B cell (primary cell): ENCODE results near the gene CAPN12. TPM values are rescaled to one million over a fixed set of nuclear protein-coding genes. Genes with fewer than 3 reads are reported as not detected.

ENCODE experiments used
- ATAC-seq: fragments of 200-7000 bp; cut with Tn5 transposase; one replicate; pipeline ENCODE4 v1.10.0; 2021; ENCODE audit warnings: low read depth, mild to moderate bottlenecking, moderate number of reproducible peaks, moderate library complexity
- CTCF ChIA-PET: fragments of 350-600 bp; sonication (Branson Sonifier 250); formaldehyde crosslinking; loops from one replicate; lab custom pipeline; 2021; ENCODE audit warnings: antibody characterized with exemption, inconsistent platforms; lab: Charles Lee
- POLR2A ChIA-PET: fragments of 350-600 bp; sonication (Branson Sonifier 250); formaldehyde crosslinking; loops from one replicate; lab custom pipeline; 2021; ENCODE audit warnings: antibody characterized with exemption; lab: Charles Lee
- DNase-seq: peaks from one replicate; pipeline ENCODE4 v3.0.0; 2013
- H2AFZ ChIP-seq: 2 replicates; pipeline ENCODE4 v1.6.1; 2012; ENCODE audit warnings: mild to moderate bottlenecking, low read depth, low read length; ENCODE audit not compliant: insufficient read depth, poor library complexity, severe bottlenecking
- H3K27ac ChIP-seq, 2 donors: 1 replicate in 1 of 2; 2 replicates in 1 of 2; pipeline ENCODE4 v1.5.1; 2012 to 2013; ENCODE audit warnings: low read length in 2 of 2, mild to moderate bottlenecking in 2 of 2, moderate library complexity in 1 of 2
- H3K27me3 ChIP-seq, 4 experiments: fragments of 200-600 bp in 1 of 4; sonication (generic) in 1 of 4; replicated peaks in 1 of 4; 1 replicate in 2 of 4; 2 replicates in 2 of 4; pipeline versions ENCODE4 v1.6.1 to v1.7.0; 2013 to 2016; ENCODE audit warnings: low read length in 3 of 4, mild to moderate bottlenecking in 2 of 4, mixed read lengths in 1 of 4, moderate library complexity in 1 of 4; ENCODE audit not compliant: insufficient read depth in 4 of 4, control insufficient read depth in 3 of 4; ENCODE audit errors: control extremely low read depth in 1 of 4
- H3K36me3 ChIP-seq, 2 experiments: replicated peaks in 1 of 2; 1 replicate in 1 of 2; 2 replicates in 1 of 2; pipeline versions ENCODE4 v1.6.1 to v1.7.1; 2013; ENCODE audit warnings: low read length in 1 of 2; ENCODE audit not compliant: insufficient read depth in 2 of 2, control insufficient read depth in 1 of 2; ENCODE audit errors: control extremely low read depth in 1 of 2, extremely low read depth in 1 of 2
- H3K4me1 ChIP-seq, 2 donors: fragments of 200-600 bp in 1 of 2; sonication (generic) in 1 of 2; 1 replicate in 1 of 2; 2 replicates in 1 of 2; pipeline versions ENCODE4 v1.5.1 to v1.6.1; 2013 to 2017; ENCODE audit warnings: low read length in 2 of 2; ENCODE audit not compliant: control insufficient read depth in 2 of 2, insufficient read depth in 2 of 2
- H3K4me2 ChIP-seq: replicated peaks from 2 replicates; pipeline ENCODE3; 2012; ENCODE audit warnings: mild to moderate bottlenecking, low read depth, low read length; ENCODE audit not compliant: poor library complexity, severe bottlenecking
- H3K4me3 ChIP-seq, 5 experiments: fragments of 200-600 bp in 1 of 5; sonication (generic) in 1 of 5; 1 replicate in 3 of 5; 2 replicates in 2 of 5; pipeline versions ENCODE4 v1.5.1 to v1.7.0; 2011 to 2016; ENCODE audit warnings: low read length in 4 of 5, mild to moderate bottlenecking in 4 of 5, low read depth in 2 of 5, control low read depth in 1 of 5, moderate library complexity in 1 of 5; ENCODE audit not compliant: insufficient read depth in 1 of 5; ENCODE audit errors: control extremely low read depth in 1 of 5, extremely low read depth in 1 of 5
- H3K79me2 ChIP-seq: fragments of 200-600 bp; sonication (generic); one replicate; pipeline ENCODE4 v1.6.0; 2016; ENCODE audit warnings: low read length; ENCODE audit not compliant: control insufficient read depth, insufficient read depth
- H3K9ac ChIP-seq: fragments of 200-600 bp; sonication (generic); 2 replicates; pipeline ENCODE4 v1.6.1; 2017; ENCODE audit warnings: mild to moderate bottlenecking, low read length, moderate library complexity
- H3K9me3 ChIP-seq, 3 donors: one replicate each; pipeline versions ENCODE4 v1.6.1 to v1.7.1; 2013; ENCODE audit warnings: low read length in 2 of 3; ENCODE audit not compliant: control insufficient read depth in 2 of 3, insufficient read depth in 1 of 3; ENCODE audit errors: control extremely low read depth in 1 of 3
- H4K20me1 ChIP-seq: 2 replicates; pipeline ENCODE4 v1.6.0; 2012; ENCODE audit warnings: mild to moderate bottlenecking, low read length; ENCODE audit not compliant: insufficient read depth, control insufficient read depth, poor library complexity, severe bottlenecking
- H3K27ac Mint-ChIP-seq: one replicate; pipeline ENCODE4 v1.8.0; 2021; ENCODE audit warnings: mixed read lengths
- H3K27me3 Mint-ChIP-seq: one replicate; pipeline ENCODE4 v1.8.0; 2021; ENCODE audit warnings: mixed read lengths
- H3K4me1 Mint-ChIP-seq: one replicate; pipeline ENCODE4 v1.8.0; 2021; ENCODE audit warnings: mixed read lengths
- H3K4me3 Mint-ChIP-seq: one replicate; pipeline ENCODE4 v1.8.0; 2021; ENCODE audit warnings: mixed read lengths
- H3K9me3 Mint-ChIP-seq: one replicate; pipeline ENCODE4 v1.8.0; 2022; ENCODE audit warnings: mixed read lengths; ENCODE audit not compliant: insufficient read depth
- EZH2 ChIP-seq: IDR thresholded peaks from 2 replicates; pipeline ENCODE4 v1.6.1; 2012; ENCODE audit warnings: borderline replicate concordance, low read depth, mild to moderate bottlenecking, moderate library complexity, low read length; ENCODE audit not compliant: insufficient read depth, poor library complexity, severe bottlenecking
- WGBS: methylation state at CpG from one replicate; pipeline ENCODE4 v1.1.5; 2013; ENCODE audit warnings: missing lambda C conversion rate; ENCODE audit not compliant: insufficient coverage; 5-methylcytosine and 5-hydroxymethylcytosine counted together
- intact Hi-C: fragments of 100-400 bp; cut with micrococcal nuclease; formaldehyde crosslinking; loops from one replicate; pipeline ENCODE4 v1.10.0; 2022
- polyA plus RNA-seq: library from polyadenylated mRNA; depleted of rRNA; stranded (reverse); fragments of >200 nt; gene quantifications from 2 replicates; pipeline ENCODE4 v1.2.3, GENCODE V29; 2012
- total RNA-seq, 2 donors: library from RNA; stranded (reverse); fragments of 120-200 nt in 1 of 2; gene quantifications; 1 replicate in 1 of 2; 2 replicates in 1 of 2; pipeline versions ENCODE4 v1.2.3 to v1.2.4, GENCODE V29; 2013 to 2022
- TF ChIP-seq, protein P1 (sequence below): fragments of 200-600 bp; IDR thresholded peaks from one replicate; pipeline ENCODE4 v1.8.0; 2022; ENCODE audit warnings: antibody characterized with exemption, mild to moderate bottlenecking

CAPN12 gene
- total and polyA plus RNA-seq, 2 donors (not counting 1 experiment from before 2014, with no cell fraction given): 28.6 to 104 TPM

DNA sequence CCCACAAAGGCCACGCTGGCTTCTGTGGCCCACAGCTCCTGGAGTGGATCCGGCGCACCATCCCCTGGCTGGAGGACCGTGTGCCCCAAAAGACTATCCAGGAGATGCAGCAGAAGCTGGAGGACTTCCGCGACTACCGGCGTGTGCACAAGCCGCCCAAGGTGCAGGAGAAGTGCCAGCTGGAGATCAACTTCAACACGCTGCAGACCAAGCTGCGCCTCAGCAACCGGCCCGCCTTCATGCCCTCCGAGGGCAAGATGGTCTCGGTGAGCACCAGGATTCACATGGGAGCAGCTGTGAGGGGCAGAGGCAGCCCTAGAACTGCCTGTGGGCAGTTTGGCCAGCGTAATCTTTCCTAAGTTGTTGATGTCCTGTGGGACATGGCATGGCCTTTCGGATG is 27.2 kb downstream of the CAPN12 start:
- H3K9me3 ChIP-seq: no peaks in the 10 kb centered on the region
- H3K27ac Mint-ChIP-seq: no peak overlapping the region
- H3K4me1 ChIP-seq: no peaks in the 10 kb centered on the region
- no peaks in the 10 kb centered on the region for H3K27me3 ChIP-seq
- no peak for TF ChIP-seq EZH2
- TF ChIP-seq, protein P1, sequence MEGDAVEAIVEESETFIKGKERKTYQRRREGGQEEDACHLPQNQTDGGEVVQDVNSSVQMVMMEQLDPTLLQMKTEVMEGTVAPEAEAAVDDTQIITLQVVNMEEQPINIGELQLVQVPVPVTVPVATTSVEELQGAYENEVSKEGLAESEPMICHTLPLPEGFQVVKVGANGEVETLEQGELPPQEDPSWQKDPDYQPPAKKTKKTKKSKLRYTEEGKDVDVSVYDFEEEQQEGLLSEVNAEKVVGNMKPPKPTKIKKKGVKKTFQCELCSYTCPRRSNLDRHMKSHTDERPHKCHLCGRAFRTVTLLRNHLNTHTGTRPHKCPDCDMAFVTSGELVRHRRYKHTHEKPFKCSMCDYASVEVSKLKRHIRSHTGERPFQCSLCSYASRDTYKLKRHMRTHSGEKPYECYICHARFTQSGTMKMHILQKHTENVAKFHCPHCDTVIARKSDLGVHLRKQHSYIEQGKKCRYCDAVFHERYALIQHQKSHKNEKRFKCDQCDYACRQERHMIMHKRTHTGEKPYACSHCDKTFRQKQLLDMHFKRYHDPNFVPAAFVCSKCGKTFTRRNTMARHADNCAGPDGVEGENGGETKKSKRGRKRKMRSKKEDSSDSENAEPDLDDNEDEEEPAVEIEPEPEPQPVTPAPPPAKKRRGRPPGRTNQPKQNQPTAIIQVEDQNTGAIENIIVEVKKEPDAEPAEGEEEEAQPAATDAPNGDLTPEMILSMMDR: no peak
- H3K4me3 ChIP-seq: no peak overlapping the region
- WGBS: 99% methylated on average over 16 of the region's 17 CpGs
- no peaks in the 10 kb centered on the region for H4K20me1 ChIP-seq
- no peak for ATAC-seq
- H3K9ac ChIP-seq: no peak overlapping the region
- no peak overlapping the region for H2AFZ ChIP-seq
- ChIA-PET POLR2A (no interaction called here), CTCF (no interaction called here)
- intact Hi-C loops: no loop called here
- H3K36me3 ChIP-seq: peaks cover 0 to 68% of the 10 kb centered on the region in 2 experiments
- H3K79me2 ChIP-seq: no peaks in the 10 kb centered on the region
- no peak overlapping the region for H3K4me2 ChIP-seq
- DNase-seq: no peak
- H3K27me3 Mint-ChIP-seq: no peaks in the 10 kb centered on the region
- H3K4me3 Mint-ChIP-seq: no peak overlapping the region
- H3K9me3 Mint-ChIP-seq: no peaks in the 10 kb centered on the region
- H3K27ac ChIP-seq: no peak overlapping the region
- no peaks in the 10 kb centered on the region for H3K4me1 Mint-ChIP-seq

DNA sequence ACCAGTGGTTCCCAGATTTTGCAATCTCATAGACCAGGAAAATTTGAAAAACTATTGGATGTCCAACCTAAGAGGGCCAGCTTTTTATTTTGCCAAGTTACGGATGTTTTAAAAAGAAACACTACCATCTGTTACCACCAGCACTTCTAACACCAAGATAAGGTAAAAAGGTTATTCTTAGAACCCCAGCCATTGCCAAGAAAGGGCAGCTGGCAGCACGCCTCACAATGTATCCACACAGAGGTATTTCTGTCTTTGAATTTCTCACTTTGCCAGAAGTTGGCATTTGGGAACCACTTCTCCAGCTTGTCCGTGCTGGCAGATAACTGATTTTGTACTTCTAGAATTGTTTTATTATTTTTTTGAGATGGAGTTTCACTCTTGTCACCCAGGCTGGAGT is 28.7 kb downstream of the CAPN12 start:
- ChIA-PET POLR2A (interaction anchor here (0.6 to 0.7 kb wide), 2 partner anchors 12 to 17 kb away, joined by 3 to 4 read pairs; no protein-coding TSS in a partner anchor), CTCF (no interaction called here)
- H3K27me3 Mint-ChIP-seq: no peaks in the 10 kb centered on the region
- no peak overlapping the region for H3K4me3 Mint-ChIP-seq
- Histone ChIP-seq H3K36me3 (peaks cover 0 to 68% of the 10 kb centered on the region in 2 experiments), H3K4me3 (no peak overlapping the region), H3K9me3 (no peaks in the 10 kb centered on the region), H3K27me3 (no peaks in the 10 kb centered on the region), H3K79me2 (no peaks in the 10 kb centered on the region), H3K27ac (no peak overlapping the region), H3K9ac (no peak overlapping the region), H4K20me1 (no peaks in the 10 kb centered on the region), H2AFZ (no peak overlapping the region), H3K4me2 (no peak overlapping the region), H3K4me1 (no peaks in the 10 kb centered on the region)
- no peaks in the 10 kb centered on the region for H3K9me3 Mint-ChIP-seq
- no peak for DNase-seq
- TF ChIP-seq, protein P1: no peak
- TF ChIP-seq EZH2: no peak
- H3K4me1 Mint-ChIP-seq: no peaks in the 10 kb centered on the region
- intact Hi-C loops: no loop called here
- no CpG with 5 or more reads among the region's 3 CpGs for WGBS
- H3K27ac Mint-ChIP-seq: no peak overlapping the region
- no peak for ATAC-seq
